Measurements from ENCODE around the gene NMRAL1. TPM values are rescaled to one million over a fixed set of nuclear protein-coding genes. Genes with fewer than 3 reads are reported as not detected.

Gene NMRAL1
- total RNA-seq, 2 donors from 2014 or later: 36.9 to 39.6 TPM

DNA sequence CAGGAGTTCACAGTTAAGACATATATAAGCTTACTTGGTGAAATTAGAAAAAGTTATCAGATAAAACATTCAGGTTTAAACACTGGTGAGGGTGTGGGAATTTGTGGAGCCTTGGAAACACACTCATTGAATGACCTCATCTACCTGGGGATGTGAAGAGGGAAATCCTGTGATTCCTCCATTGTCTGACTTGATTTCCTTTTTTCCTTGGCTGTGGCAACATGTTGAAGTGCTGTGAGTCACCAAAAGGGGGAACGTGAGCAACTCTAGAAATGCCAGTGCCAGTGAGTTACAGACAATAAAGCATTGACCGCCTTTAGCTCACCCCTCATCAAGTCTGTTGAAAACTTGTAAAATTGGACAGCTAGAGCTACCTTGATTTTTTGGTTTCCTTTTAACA, 3.5 kb upstream of the NMRAL1 start:
- DNase-seq: no peak
- intact Hi-C loops (cut with DNase I, micrococcal nuclease): no loop called here
- no peak for ATAC-seq

- ATAC-seq (peak; percentile 90), DNase-seq (peak; percentile 91 to 95)
- intact Hi-C loops (cut with DNase I, micrococcal nuclease): no loop called here
Observed at GRCh38 chr16:4475880-4476788, 1.7 kb upstream of the NMRAL1 start, which contains the start of gene HMOX2. Gene HMOX2, plus strand, starts transcription at chr16:4476398. Its CDS starts 29,127 bp downstream, at chr16:4505525.

DNA sequence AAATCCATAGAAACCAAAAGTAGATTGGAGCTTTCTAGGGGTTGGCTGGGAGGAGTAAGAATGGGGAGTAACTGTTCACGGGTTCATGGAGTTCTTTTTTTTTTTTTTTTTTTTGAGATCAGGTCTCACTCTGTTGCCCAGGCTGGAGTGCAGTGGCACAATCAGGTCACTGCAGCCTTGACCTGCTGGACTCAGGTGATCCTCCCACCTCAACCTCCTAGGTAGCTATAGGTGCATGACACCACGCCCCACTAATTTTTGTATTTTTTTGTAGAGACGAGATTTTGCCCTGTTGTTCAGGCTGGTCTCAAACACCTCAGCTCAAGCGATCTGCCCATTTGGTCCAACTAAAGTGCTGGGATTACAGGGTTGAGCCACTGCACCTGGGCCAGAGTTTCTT, 1.5 kb downstream of the NMRAL1 start:
- DNase-seq (no peak), ATAC-seq (no peak)
- intact Hi-C loops (cut with DNase I, micrococcal nuclease): no loop called here

DNA sequence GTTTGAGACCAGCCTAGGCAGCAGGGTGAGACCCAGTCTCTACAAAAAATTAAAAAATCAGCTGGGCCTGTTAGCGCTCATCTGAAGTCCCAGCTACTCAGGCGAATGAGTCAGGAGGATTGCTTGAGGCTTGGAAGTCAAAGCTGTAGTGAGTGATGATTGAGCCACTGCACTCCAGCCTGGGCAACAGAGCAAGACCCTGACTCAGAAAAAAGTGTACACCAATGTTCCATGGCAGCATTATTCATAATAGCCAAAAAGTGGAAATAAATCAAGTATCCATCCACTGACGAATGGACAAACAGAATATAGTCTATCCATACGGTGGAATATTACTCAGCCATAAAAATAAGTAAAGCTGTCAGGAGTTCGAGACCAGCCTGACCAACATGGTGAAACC, 2.6 kb downstream of the NMRAL1 start:
- intact Hi-C loops (cut with DNase I, micrococcal nuclease): no loop called here
- no peak for DNase-seq

DNA sequence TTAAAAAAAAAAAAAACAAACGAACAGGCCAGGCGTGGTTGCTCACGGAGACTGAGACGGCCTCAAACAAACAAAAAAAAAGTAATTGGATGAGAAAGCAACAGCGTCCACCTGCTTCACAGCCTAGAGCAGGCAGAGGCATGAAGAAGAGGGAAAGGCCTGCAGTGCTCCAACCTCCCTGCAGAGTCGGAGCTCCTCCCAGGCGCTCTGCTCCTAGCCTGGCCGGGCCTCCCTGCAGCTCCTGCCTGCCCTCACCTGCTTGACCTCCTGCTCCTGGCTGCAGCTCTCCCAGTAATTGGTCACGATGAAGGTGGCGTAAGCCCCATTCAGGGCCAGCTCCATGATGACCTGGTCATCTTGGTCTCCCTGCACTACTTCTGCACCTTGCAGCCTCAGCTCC, 5.5 kb downstream of the NMRAL1 start:
- DNase-seq (no peak), ATAC-seq (no peak)
- intact Hi-C loops (cut with DNase I, micrococcal nuclease): no loop called here

More for the DNA sequence above, 2.6 kb downstream of the NMRAL1 start:
- no peak for ATAC-seq

- no peak for ATAC-seq
- intact Hi-C loops (cut with DNase I, micrococcal nuclease): no loop called here
- no peak for DNase-seq
Observed at GRCh38 chr16:4467916-4468315, 6.5 kb downstream of the NMRAL1 start.

DNA sequence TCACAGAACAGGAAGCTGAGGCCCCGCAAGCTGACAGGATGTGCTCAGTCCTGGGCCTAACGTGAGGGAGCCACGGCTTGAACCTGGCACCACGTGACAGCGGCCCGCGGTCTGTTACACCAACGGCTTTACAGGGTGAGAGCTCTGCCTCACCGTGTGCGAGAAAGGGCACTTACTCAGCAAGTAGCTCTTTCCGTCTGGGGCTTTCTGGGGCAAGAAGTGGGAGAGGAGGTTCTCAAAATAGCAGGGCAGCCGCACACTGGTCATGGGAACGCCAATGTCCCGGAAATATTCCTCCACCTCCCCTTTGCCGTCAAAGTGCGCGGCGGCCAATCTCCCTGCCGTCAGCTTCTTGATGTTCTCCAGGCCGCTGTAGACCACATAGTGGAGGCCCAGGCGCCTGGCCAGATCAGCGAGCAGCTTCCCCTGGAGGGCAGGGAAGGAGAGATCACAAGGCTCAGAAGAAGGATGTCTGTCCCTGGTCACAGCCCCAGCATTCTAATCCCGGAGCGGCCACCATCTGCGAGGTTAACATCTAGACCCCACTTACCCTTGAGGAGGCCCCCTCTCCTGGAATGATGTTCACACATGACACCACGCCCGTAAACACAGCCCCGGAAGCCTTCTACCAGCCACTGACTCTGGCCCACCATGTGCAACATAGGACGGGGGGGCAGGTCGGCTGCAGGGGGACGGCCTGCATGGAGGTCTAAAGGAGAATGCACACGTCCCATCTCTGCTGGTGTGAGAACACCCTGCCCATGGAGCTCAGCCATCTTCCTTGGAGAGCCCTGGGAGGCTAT, 8.2 kb downstream of the NMRAL1 start:
- ATAC-seq: peak; percentile 38
- no peak for DNase-seq
- intact Hi-C loops (cut with DNase I, micrococcal nuclease): no loop called here

DNA sequence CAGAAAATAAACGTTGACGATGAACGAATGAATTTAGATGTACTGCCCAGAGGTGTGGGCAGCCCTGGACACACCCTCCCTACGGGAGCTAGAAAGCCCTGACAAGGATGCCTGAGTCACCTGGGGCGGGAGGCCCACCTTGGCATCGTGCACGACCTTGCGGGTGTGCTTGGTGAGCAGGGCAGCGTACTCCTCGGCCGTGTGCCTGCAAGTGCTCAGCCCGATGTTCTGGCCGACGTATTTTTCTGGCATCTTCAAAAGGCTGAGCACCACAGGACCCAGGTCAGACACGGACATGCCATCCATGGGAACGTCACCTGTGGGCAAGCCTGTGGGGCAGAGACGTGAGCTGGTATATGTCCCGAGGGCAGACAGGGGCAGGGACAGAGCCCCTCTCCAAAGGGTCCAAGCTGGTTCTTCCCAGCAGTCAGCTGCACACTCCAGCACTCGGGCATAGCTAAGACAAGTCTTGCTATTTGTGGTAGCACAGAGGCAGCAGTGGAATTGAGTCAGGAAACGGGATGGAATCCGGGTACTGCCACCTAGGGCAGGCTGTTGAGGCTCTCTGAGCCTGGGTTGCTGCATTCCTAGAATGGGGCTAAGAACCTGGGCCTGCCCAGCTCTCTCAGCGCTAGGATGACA, 10.8 kb downstream of the NMRAL1 start:
- DNase-seq (no peak), ATAC-seq (no peak)
- intact Hi-C loops (cut with DNase I, micrococcal nuclease): no loop called here

DNA sequence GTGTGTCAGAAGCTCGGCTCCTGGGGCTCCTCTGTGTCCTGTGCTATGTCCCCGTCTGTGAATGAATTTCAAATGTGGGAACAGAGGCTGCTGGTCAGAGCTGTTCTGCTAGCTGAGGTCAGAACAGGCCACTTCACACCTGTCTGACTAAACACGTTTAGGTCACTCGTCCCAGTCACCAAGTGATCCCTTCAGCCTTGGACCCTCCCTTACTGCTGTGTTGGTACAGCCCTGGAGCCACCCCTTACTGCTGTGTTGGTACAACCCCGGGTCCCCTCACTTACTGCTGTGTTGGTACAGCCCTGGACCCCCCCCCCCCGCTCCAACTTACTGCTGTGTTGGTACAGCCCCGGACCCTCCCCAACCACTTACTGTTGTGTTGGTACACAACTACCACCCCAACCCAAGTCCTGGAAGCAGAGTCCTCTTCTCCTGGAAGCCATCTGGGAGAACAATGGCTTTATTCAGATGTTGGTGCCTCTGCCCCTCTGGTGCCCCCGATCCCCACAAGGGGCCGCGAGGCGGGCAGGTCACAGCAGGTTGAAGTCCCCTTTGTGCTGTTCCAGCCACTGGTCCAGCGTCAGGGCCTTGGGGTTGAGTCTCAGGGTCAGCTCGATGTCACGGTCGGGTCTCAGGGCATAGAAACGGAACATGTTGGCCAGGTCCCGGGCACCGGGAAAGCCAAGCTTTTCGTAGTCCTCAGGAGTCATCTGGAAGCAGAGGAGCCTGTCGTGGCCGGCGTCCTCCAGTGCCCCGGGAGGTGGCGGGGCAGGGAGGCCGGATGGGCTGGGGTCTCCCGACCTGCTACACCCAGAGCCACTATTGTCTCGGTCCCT, 13.0 kb downstream of the NMRAL1 start:
- intact Hi-C loops (cut with DNase I, micrococcal nuclease): no loop called here
- DNase-seq (no peak), ATAC-seq (peak; percentile 17)

DNA sequence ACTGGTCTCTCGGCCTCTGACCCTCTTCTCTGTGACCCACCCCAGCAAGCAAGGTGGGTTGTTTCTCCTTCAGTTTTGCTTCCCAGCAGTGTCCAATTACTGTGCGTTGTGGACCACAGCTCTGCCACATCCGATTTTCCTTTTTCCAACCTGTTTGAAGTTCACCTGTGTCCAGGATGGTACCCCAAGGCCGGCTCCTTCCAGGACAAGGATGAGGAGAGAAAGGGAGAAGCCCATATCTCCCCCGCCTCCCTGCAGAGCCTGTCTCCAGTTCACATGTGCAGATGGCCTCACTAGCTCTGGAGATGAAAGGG, 13.5 kb downstream of the NMRAL1 start:
- intact Hi-C loops (cut with DNase I, micrococcal nuclease): no loop called here
- DNase-seq: no peak
- no peak for ATAC-seq

- DNase-seq (no peak), ATAC-seq (no peak)
- intact Hi-C loops (cut with DNase I, micrococcal nuclease): no loop called here
Observed at GRCh38 chr16:4455951-4456350, 18.5 kb downstream of the NMRAL1 start.

DNA sequence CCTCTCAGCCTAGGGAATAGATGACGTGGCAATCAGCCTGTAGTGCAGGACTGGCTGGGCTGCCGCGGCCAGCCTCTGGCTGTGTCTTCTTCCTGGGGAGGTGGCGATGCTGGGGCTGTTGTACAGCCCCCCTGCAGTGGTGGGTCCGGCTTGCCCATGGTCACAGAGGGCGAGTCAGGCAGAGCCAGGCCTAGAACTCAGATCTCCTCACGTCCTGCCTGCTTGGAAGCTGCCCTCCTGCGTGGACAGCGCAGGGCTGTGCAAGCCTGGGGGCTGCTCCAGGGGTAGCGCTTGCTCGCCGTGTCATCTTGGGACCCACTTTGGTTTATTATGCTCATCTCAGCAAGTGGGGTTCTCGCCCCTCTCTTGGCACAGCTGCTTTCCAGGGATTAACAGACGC, 19.3 kb downstream of the NMRAL1 start:
- intact Hi-C loops (cut with DNase I, micrococcal nuclease): no loop called here
- ATAC-seq (no peak), DNase-seq (no peak)

- no peak for ATAC-seq
- intact Hi-C loops (cut with DNase I, micrococcal nuclease): no loop called here
- DNase-seq: no peak
Observed at GRCh38 chr16:4454623-4455022, 19.8 kb downstream of the NMRAL1 start.

DNA sequence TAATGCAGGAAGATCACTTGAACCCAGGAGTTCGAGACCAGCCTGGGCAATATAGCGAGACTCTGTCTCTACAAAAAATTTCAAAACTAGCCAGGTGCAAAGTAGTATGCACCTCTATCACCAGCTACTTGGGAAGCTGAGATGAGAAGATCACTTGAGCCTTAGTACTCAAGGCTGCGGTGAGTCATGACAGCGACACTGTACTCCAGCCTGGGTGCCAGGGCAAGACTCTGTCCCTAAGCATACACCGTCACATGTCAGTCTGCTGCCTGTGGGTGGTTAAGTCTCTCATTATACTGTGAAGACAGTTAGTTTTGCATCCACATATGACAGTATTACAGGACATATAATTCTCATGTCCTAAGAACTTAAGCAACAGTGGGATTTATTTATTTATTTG, 21.8 kb downstream of the NMRAL1 start:
- intact Hi-C loops (cut with DNase I, micrococcal nuclease): no loop called here

DNA sequence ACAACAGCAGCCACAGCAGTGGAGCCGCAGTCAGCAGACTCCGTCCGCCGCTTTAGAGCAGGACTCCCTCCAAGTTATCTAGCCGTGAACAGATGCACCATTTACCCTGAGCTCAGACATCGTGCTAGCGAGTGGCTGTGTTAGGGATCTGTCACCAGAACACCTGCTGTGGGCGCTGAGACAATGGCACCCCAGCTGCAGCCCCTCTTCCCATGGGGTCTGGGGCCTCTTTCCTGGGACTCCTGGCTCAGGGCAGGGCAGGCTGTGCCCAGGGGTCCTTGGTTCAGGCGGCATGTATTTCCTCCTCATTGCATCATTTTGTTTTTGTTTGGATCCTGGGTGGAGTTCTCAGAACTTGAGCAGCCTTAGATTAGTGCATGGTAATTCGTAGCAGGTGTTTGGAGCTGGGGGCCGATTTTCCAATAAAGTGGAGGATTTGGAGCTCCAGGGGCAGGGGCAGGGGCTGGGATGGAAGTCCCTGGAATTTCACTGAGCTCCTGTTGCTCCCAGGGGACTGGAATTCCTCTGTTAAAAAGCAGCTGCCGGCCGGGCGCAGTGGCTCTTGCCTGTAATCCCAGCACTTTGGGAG, 23.4 kb downstream of the NMRAL1 start:
- DNase-seq: no peak
- intact Hi-C loops (cut with DNase I, micrococcal nuclease): no loop called here
- no peak for ATAC-seq

More for the DNA sequence above, 21.8 kb downstream of the NMRAL1 start:
- no peak for DNase-seq
- ATAC-seq: no peak

DNA sequence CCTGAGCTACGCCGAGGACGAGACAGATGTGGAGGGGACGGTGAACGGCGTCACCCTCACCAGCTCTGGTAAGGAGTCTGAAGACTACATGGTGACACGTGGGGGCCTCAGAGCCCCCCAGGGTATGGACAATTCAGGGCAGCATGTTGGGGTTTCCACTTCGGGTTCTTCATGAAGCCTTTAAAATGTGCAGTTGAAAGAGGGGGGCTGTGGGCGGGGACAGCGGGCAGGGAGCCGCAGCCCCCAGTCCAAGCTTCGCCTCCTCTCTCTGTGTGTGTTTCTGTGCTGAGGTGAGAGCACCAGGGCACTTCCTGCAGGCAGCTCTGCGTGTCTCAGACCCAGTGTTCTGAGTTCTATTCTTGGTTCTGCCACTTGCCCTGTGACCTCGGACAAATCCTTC, 24.0 kb downstream of the NMRAL1 start:
- intact Hi-C loops (cut with DNase I, micrococcal nuclease): no loop called here
- ATAC-seq: no peak

GRCh38 chr16:4443986-4444385, 30.4 kb downstream of the NMRAL1 start:
- ATAC-seq (no peak), DNase-seq (no peak)
- intact Hi-C loops (cut with DNase I, micrococcal nuclease): no loop called here

More for the DNA sequence above, 24.0 kb downstream of the NMRAL1 start:
- DNase-seq: no peak

- no peak for ATAC-seq
- DNase-seq: no peak
- intact Hi-C loops (cut with DNase I, micrococcal nuclease): no loop called here
Observed at GRCh38 chr16:4443271-4443670, 31.2 kb downstream of the NMRAL1 start.
